H9 (cell line): ENCODE measurements around the gene PNPLA2. TPM values are rescaled to one million over a fixed set of nuclear protein-coding genes. Genes with fewer than 3 reads are reported as not detected.

Experiments
- DNase-seq: peaks from one replicate; pipeline ENCODE4 v3.0.0-alpha.2; 2017
- H2AFZ ChIP-seq: one replicate; pipeline ENCODE4 v1.6.1; 2013; ENCODE audit warnings: mild to moderate bottlenecking, low read length, control low read depth, moderate library complexity
- H2AK5ac ChIP-seq: 2 replicates; pipeline ENCODE4 v1.6.1; 2013; ENCODE audit warnings: low read length, control low read depth, mixed read lengths; ENCODE audit not compliant: insufficient read length
- H2BK120ac ChIP-seq: one replicate; pipeline ENCODE4 v1.6.1; 2013; ENCODE audit warnings: low read depth, mild to moderate bottlenecking, low read length, control low read depth, inconsistent platforms; ENCODE audit not compliant: poor library complexity, severe bottlenecking
- H2BK12ac ChIP-seq: 2 replicates; pipeline ENCODE4 v1.6.1; 2013; ENCODE audit warnings: low read length, control low read depth, mixed read lengths, low read depth; ENCODE audit not compliant: insufficient read length
- H2BK15ac ChIP-seq: 2 replicates; pipeline ENCODE4 v1.6.1; 2013; ENCODE audit warnings: low read depth, low read length, control low read depth
- H2BK20ac ChIP-seq: one replicate; pipeline ENCODE4 v1.6.1; 2013; ENCODE audit warnings: low read depth, mild to moderate bottlenecking, low read length, control low read depth, inconsistent platforms; ENCODE audit not compliant: poor library complexity, severe bottlenecking
- H2BK5ac ChIP-seq: 2 replicates; pipeline ENCODE4 v1.6.1; 2013; ENCODE audit warnings: low read length, control low read depth, mixed read lengths; ENCODE audit not compliant: insufficient read length
- H3K14ac ChIP-seq: 2 replicates; pipeline ENCODE4 v1.6.1; 2013; ENCODE audit warnings: low read length, control low read depth; ENCODE audit not compliant: insufficient read depth
- H3K18ac ChIP-seq: 2 replicates; pipeline ENCODE4 v1.6.1; 2013; ENCODE audit warnings: low read depth, mild to moderate bottlenecking, mixed read lengths, low read length, control low read depth; ENCODE audit not compliant: insufficient read length
- H3K23ac ChIP-seq: 2 replicates; pipeline ENCODE4 v1.6.1; 2013; ENCODE audit warnings: low read length, control low read depth, mixed read lengths, low read depth; ENCODE audit not compliant: insufficient read length
- H3K23me2 ChIP-seq: 2 replicates; pipeline ENCODE4 v1.6.1; 2013; ENCODE audit warnings: low read depth, mild to moderate bottlenecking, mixed read lengths, low read length, control low read depth; ENCODE audit not compliant: insufficient read length, poor library complexity, severe bottlenecking
- H3K27ac ChIP-seq: 2 replicates; pipeline ENCODE4 v1.5.1; 2013; ENCODE audit warnings: low read length, control low read depth, mixed read lengths, low read depth; ENCODE audit not compliant: insufficient read length
- H3K27me3 ChIP-seq: 2 replicates; pipeline ENCODE4 v1.6.1; 2013; ENCODE audit warnings: low read length, control low read depth, inconsistent platforms; ENCODE audit not compliant: insufficient read depth
- H3K4ac ChIP-seq: 2 replicates; pipeline ENCODE4 v1.6.1; 2013; ENCODE audit warnings: low read depth, mild to moderate bottlenecking, control low read depth, inconsistent platforms, low read length, moderate library complexity
- H3K4me1 ChIP-seq: 2 replicates; pipeline ENCODE4 v1.6.1; 2013; ENCODE audit warnings: low read length, control low read depth, inconsistent platforms; ENCODE audit not compliant: insufficient read depth
- H3K4me2 ChIP-seq: 2 replicates; pipeline ENCODE4 v1.6.1; 2013; ENCODE audit warnings: low read length, control low read depth, mixed read lengths; ENCODE audit not compliant: insufficient read length, insufficient read depth
- H3K56ac ChIP-seq: 2 replicates; pipeline ENCODE4 v1.6.1; 2013; ENCODE audit warnings: low read depth, mild to moderate bottlenecking, mixed read lengths, low read length, control low read depth; ENCODE audit not compliant: insufficient read length
- H3K79me1 ChIP-seq: 2 replicates; pipeline ENCODE4 v1.6.1; 2013; ENCODE audit warnings: low read depth, mild to moderate bottlenecking, moderate library complexity, low read length, control low read depth, inconsistent platforms; ENCODE audit not compliant: insufficient read depth, poor library complexity, severe bottlenecking
- H3K79me2 ChIP-seq: 2 replicates; pipeline ENCODE4 v1.6.1; 2013; ENCODE audit warnings: low read length, control low read depth, inconsistent platforms; ENCODE audit not compliant: insufficient read depth
- H3K9ac ChIP-seq: 2 replicates; pipeline ENCODE4 v1.6.1; 2013; ENCODE audit warnings: low read length, control low read depth, mixed read lengths; ENCODE audit not compliant: insufficient read length; ENCODE audit errors: extremely low read depth
- H3K9me3 ChIP-seq: one replicate; pipeline ENCODE4 v1.6.1; 2013; ENCODE audit warnings: low read depth, low read length, inconsistent platforms; ENCODE audit not compliant: control insufficient read depth
- H3T11ph ChIP-seq: one replicate; pipeline ENCODE4 v1.6.1; 2013; ENCODE audit warnings: mild to moderate bottlenecking, low read length, control low read depth, inconsistent platforms
- H4K20me1 ChIP-seq: one replicate; pipeline ENCODE4 v1.6.1; 2013; ENCODE audit not compliant: control insufficient read depth, insufficient read length, insufficient read depth
- H4K5ac ChIP-seq: 2 replicates; pipeline ENCODE4 v1.6.1; 2013; ENCODE audit warnings: low read depth, mild to moderate bottlenecking, mixed read lengths, low read length, control low read depth; ENCODE audit not compliant: insufficient read length
- H4K8ac ChIP-seq: replicated peaks from 2 replicates; pipeline ENCODE4 v1.6.1; 2013; ENCODE audit warnings: low read length, control low read depth, mixed read lengths, low read depth; ENCODE audit not compliant: insufficient read length
- H4K91ac ChIP-seq: 2 replicates; pipeline ENCODE4 v1.6.1; 2013; ENCODE audit warnings: low read depth, mild to moderate bottlenecking, moderate library complexity, mixed read lengths, low read length, control low read depth; ENCODE audit not compliant: insufficient read length
- H3K27ac Mint-ChIP-seq, 3 experiments: 2 replicates in 2 of 3; 3 replicates in 1 of 3; pipeline ENCODE4 v1.8.0; 2020 to 2021; ENCODE audit warnings: mixed read lengths in 3 of 3, mild to moderate bottlenecking in 1 of 3, moderate library complexity in 1 of 3
- H3K27me3 Mint-ChIP-seq: 2 replicates; pipeline ENCODE4 v1.8.0; 2021; ENCODE audit warnings: low read depth, mild to moderate bottlenecking, moderate library complexity, mixed read lengths
- H3K36me3 Mint-ChIP-seq, 3 experiments: 2 replicates in 2 of 3; 3 replicates in 1 of 3; pipeline ENCODE4 v1.8.0; 2020 to 2021; ENCODE audit warnings: low read depth in 3 of 3, mixed read lengths in 3 of 3; ENCODE audit not compliant: insufficient read depth in 1 of 3
- H3K4me1 Mint-ChIP-seq, 2 experiments: 2 replicates each; pipeline ENCODE4 v1.8.0; 2020; ENCODE audit warnings: mixed read lengths in 2 of 2
- H3K4me3 Mint-ChIP-seq, 2 experiments: 2 replicates in 1 of 2; 3 replicates in 1 of 2; pipeline ENCODE4 v1.8.0; 2020 to 2021; ENCODE audit warnings: mild to moderate bottlenecking in 2 of 2, mixed read lengths in 2 of 2, moderate library complexity in 1 of 2
- H3K9me3 Mint-ChIP-seq, 2 experiments: 2 replicates in 1 of 2; 3 replicates in 1 of 2; pipeline ENCODE4 v1.8.0; 2020; ENCODE audit warnings: mild to moderate bottlenecking in 2 of 2, mixed read lengths in 2 of 2, moderate library complexity in 1 of 2
- WGBS: extraction: QIAGEN DNeasy Blood & Tissue Kit; methylation state at CpG from one replicate; pipeline ENCODE4 v1.1.7; 2013; ENCODE audit warnings: missing lambda C conversion rate, low lambda C conversion rate, mixed read lengths; ENCODE audit not compliant: insufficient read length; ENCODE audit errors: extremely low coverage; 5-methylcytosine and 5-hydroxymethylcytosine counted together
- total RNA-seq: library from RNA; stranded (reverse); gene quantifications from 2 replicates; pipeline ENCODE4 v1.2.1, GENCODE V29; 2021
- TF ChIP-seq, protein P1 (sequence below): fragments of 200-600 bp; sonication (generic); conservative IDR thresholded peaks from 3 replicates; pipeline ENCODE4 v1.8.0; 2021; ENCODE audit warnings: antibody characterized with exemption, mild to moderate bottlenecking

The PNPLA2 gene
- total RNA-seq, 1 experiment from 2014 or later = 67.3 TPM

DNA sequence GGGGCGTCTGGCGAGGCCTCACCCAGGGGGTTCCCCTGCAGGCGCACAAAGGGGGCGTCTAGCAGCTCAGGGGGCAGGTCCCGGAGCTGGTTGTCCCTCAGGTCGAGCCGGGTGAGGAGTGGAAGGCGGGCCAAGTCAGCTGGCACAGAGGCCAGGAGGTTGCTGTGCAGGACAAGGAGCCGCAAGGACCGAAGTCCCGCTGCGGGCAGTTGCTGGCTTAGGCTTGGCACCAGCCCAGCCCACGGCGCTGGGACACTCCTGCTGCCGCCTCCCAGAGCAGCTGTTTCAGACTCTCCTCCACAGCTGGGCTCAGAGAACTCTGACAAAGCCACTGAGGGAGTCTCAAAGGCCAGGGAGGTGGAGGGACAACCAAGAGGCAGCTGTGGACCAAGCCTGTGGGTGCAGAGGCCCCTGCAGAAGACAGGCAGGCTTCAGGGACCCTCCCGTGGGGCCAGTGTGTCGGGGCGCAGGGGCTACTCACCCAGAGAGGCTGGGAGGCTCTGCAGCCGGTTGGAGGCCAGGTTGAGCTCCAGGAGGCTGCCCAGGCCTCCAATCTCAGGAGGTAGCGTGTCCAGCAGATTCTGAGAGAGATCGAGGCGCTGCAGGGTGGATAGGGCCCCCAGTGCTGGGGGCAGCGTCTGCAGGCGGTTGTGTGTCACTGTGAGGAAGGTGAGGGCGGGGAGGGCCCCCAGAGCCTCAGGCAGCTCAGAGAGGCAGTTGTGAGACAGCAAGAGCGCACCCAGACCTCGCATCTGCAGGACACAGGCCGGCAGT lies 15.8 kb upstream of the PNPLA2 start:
- H3K9me3 ChIP-seq = no peaks in the 10 kb centered on the region
- no CpG with 5 or more reads among the region's 28 CpGs for WGBS
- no peak overlapping the region for H2BK15ac ChIP-seq
- H3K4me1 ChIP-seq = no peaks in the 10 kb centered on the region
- no peak overlapping the region for H3K18ac ChIP-seq
- H3K9me3 Mint-ChIP-seq = no peaks in the 10 kb centered on the region
- no peak overlapping the region for H3K4me3 Mint-ChIP-seq
- H3K14ac ChIP-seq = no peak overlapping the region
- H2AK5ac ChIP-seq = no peak overlapping the region
- H3K36me3 Mint-ChIP-seq = peaks cover under 1 to 8% (median 8%) of the 10 kb centered on the region in 3 experiments; a peak in 5 of 7 replicates
- H4K91ac ChIP-seq = no peak overlapping the region
- no peaks in the 10 kb centered on the region for H4K20me1 ChIP-seq
- H3K4me1 Mint-ChIP-seq = peaks cover 7 to 11% of the 10 kb centered on the region in 2 experiments
- H2BK120ac ChIP-seq = no peak overlapping the region
- no peak overlapping the region for H3K4me2 ChIP-seq
- no peak overlapping the region for H2BK5ac ChIP-seq
- H4K5ac ChIP-seq = no peak overlapping the region
- no peak overlapping the region for H3K27ac ChIP-seq
- no peaks in the 10 kb centered on the region for H3K79me2 ChIP-seq
- H3K56ac ChIP-seq = no peak overlapping the region
- no peaks in the 10 kb centered on the region for H3K79me1 ChIP-seq
- no peak overlapping the region for H3K4ac ChIP-seq
- no peak for DNase-seq
- no peak overlapping the region for H4K8ac ChIP-seq
- no peak overlapping the region for H2BK20ac ChIP-seq
- TF ChIP-seq, protein P1, sequence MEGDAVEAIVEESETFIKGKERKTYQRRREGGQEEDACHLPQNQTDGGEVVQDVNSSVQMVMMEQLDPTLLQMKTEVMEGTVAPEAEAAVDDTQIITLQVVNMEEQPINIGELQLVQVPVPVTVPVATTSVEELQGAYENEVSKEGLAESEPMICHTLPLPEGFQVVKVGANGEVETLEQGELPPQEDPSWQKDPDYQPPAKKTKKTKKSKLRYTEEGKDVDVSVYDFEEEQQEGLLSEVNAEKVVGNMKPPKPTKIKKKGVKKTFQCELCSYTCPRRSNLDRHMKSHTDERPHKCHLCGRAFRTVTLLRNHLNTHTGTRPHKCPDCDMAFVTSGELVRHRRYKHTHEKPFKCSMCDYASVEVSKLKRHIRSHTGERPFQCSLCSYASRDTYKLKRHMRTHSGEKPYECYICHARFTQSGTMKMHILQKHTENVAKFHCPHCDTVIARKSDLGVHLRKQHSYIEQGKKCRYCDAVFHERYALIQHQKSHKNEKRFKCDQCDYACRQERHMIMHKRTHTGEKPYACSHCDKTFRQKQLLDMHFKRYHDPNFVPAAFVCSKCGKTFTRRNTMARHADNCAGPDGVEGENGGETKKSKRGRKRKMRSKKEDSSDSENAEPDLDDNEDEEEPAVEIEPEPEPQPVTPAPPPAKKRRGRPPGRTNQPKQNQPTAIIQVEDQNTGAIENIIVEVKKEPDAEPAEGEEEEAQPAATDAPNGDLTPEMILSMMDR = no peak
- no peak overlapping the region for H3K9ac ChIP-seq
- no peaks in the 10 kb centered on the region for H3K27me3 Mint-ChIP-seq
- peak overlapping the region in 1 of 3 experiments; percentile 35; a peak in 1 of 7 replicates for H3K27ac Mint-ChIP-seq
- no peak overlapping the region for H3K23ac ChIP-seq
- no peaks in the 10 kb centered on the region for H3K27me3 ChIP-seq
- no peak overlapping the region for H2BK12ac ChIP-seq
- no peak overlapping the region for H3T11ph ChIP-seq
- H3K23me2 ChIP-seq = peaks cover 7% of the 10 kb centered on the region
- no peak overlapping the region for H2AFZ ChIP-seq
